Erythroblast (primary cell): Measurements from ENCODE around the gene MUC22.
"Not testable (repeated sequence)": the region's sequence is repeated elsewhere in the genome, so short reads cannot be mapped to it uniquely, and the experiment has no call there.

ENCODE experiments used
- DNase-seq, 2 experiments: peaks; one replicate each; lab custom pipeline; 2025; lab: John Stamatoyannopoulos, UW
- GATA1 ChIP-seq: IDR thresholded peaks from 2 replicates; pipeline ENCODE4 v1.6.1; 2011; ENCODE audit warnings: low read depth, mild to moderate bottlenecking, control low read depth, low read length, moderate library complexity
- POLR2A ChIP-seq: IDR thresholded peaks from 2 replicates; pipeline ENCODE4 v1.6.1; 2011; ENCODE audit warnings: mild to moderate bottlenecking, low read length

The MUC22 gene

DNA sequence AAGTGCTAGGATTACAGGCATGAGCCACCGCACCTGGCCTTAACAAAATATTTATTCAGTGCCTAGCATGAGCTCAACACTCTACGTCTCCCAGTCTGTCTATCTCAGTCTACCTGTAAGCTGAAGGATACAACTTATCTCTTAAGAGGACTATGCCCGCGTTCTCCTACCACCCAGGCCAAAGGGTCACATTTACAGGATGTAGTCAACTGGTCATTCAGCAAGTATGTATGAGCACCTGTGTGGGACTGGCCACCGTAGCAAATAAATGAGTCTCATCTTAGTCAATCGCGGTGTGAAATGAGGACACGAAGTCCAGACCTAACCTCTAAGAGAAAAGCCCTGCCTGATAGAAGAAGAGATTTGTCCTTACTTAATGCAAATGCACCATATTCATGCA lies 49.9 kb downstream of the MUC22 start:
- no peak for TF ChIP-seq POLR2A
- no peak for TF ChIP-seq GATA1
- no peak for DNase-seq

DNA sequence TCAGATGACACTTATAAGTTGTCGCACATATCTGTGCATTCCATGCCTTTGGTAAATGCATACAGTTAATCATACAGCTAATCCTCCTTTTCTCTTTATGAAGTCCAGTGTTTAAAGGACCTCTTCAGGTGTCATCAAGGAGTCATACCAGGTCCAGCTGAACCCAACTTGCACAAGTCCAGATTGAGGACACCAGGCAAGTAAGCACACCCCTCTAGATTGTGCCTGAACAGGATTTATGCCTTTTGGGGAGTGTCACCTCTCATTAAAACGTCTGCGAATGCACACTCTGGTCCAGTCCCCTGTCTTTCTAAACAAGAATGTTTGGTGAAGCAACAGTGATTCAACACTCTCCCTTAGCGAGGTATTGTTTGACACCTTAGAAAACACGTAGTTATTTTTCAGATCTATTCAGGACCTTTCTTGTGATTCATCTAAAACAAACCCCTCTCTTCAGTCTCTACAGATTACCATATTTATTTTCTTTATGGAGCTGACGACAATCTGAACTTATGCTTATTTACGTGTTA lies 53.7 kb downstream of the MUC22 start:
- TF ChIP-seq GATA1: no peak
- no peak for DNase-seq

DNA sequence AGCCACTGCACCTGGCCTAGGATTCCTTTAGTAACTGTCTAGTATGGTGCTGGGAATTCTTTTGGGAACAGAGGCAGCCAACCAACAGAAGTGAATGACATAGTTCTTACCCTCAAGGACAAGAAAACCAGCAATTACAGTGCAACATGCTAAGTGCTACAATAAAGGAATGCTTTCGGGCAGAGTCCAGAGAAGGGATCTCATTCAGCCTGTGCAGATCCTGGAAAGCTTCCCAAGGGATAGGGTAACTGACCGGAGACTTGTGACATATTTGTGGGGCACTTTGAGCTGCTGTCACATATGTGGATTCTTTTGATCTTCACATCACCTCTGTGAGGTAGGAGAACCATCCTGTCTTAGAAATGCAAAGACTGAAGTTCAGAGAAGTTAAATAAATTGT lies 55.3 kb downstream of the MUC22 start:
- no peak for DNase-seq
- no peak for TF ChIP-seq POLR2A
- no peak for TF ChIP-seq GATA1

DNA sequence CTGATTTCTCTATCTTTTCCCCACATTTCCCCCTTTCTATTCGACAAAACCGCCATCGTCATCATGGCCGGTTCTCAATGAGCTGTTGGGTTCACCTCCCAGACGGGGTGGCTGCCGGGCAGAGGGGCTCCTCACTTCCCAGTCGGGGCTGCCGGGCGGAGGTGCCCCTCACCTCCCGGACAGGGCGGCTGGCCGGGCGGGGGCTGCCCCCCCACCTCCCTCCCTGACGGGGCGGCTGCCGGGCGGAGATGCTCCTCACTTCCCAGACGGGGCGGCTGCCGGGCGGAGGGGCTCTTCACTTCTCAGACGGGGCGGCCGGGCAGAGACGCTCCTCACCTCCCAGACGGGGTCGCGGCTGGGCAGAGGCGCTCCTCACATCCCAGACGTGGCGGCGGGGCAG lies 56.8 kb downstream of the MUC22 start:
- not testable (repeated sequence) for DNase-seq

DNA sequence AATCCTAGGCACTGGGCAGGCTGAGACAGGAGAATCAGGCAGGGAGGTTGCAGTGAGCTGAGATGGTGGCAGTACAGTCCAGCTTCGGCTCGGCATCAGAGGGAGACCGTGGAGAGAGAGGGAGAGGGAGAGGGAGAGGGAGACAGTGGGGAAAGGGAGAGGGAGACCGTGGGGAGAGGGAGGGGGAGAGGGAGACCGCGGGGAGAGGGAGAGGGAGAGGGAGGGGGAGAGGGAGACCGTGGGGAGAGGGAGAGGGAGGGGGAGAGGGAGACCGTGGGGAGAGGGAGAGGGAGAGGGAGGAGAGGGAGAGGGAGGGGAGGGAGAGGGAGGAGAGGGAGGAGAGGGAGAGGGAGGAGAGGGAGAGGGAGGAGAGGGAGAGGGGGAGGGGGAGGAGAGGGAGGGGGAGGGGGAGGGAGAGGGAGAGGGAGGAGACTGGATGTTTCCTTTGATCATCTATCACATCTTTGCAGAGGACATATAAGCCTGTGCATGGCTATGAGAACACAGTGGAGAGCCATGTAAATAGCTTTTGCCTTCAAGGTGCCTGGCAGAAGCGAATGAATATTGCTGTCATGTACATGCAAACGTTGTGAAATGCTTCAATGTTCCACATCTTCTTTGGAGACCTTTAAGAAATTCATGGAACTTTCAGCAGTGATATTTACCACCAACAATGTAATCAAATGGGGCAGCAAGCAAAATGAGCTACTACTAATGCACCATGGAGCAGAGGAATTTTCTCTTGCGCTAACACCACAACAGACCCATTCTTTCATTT lies 57.8 kb downstream of the MUC22 start:
- not testable (repeated sequence) for DNase-seq

DNA sequence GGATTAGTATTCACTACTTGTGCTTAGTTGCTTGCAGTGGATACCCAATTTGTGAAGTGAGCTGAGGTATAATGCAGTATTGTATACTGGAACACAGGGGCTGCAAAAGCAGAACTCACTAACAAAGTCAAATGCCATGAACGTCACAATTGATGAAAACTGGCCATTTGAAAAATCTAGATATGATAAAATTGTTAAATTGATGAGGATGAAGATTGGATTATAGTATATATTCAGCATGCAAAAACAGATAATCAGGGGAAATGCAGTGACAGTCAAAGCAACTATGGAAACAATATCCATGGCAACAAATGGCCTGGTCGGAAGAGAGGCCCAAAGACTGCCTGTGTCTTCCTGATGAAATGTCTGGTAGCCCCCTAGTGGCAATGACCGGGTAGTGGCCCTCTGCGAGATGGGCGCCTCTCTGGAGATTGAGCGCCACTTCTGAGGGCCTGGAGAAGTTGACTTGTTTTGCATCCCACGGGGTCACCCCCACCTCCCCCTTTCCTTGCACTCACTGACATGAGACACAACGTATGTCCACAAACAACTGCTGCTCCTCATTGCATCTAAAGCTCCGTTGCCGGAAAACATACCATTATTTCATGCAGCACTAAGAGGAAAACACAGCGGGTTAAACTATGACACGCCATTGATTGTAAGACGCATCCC lies 58.5 kb downstream of the MUC22 start:
- peak; percentile 78 to 79 for DNase-seq
- no peak for TF ChIP-seq POLR2A
- TF ChIP-seq GATA1: no peak

DNA sequence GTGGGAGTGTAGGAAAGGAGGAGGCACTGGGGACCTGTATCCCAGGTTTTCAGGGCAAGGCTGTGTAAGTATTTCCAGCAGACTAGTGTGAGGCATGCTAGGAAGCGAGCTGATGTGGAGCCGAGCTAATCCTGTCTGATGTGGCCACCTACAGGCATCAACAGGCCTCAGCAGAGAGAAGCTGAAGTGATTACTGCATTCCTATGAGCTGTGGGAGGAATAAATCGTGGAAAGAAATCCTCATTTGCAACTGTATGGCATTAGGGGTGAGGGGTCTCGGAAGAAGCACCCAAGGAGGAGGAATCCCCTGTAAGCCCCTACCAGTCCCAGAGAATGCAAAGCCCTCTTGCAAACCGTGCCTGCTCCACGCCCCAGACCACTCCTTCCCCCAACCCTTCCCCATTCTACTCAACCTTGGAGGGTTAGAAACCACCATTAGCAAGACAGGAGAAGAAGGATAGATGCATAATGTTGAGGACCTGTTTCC lies 60.5 kb downstream of the MUC22 start:
- TF ChIP-seq GATA1: no peak
- no peak for TF ChIP-seq POLR2A
- no peak for DNase-seq

DNA sequence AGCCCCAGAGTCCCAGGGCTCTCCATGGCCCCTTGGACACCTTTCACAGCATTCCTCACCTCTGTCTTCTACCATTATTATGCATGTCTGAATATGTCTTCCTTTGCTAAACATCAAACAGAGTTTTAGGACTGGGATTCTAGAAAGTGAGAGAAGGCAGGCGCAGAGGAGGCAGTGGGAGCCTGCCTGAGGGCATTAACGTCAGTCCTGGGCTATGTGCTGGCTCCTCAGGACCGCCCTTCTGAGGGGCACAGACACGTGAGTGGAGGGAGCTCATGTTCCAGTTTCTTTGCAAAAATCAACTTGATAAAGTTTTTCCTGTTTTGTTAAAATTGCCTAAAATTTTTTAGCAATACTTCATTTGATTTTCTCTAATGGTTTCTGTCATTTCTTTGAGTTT lies 64.1 kb downstream of the MUC22 start:
- DNase-seq: no peak
- TF ChIP-seq POLR2A (no peak), GATA1 (no peak)

DNA sequence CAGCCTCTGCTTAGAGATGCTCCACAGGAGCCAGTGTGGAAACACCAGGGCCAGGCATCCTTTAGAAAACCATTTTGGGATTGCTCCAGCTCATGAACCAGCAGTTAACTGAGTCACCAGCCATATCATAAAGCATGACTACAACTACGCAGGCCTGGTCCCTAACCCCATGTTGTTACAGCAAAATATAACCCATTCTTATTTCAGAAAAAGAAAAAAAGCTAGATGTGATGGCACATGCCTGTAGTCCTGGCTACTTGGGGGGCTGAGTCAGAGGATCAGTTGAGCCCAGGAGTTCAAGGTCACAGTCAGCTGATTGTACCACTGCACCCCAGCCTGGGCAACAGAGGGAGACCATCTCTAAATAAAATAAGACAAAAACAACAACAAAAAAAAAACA lies 65.3 kb downstream of the MUC22 start:
- DNase-seq: no peak
- TF ChIP-seq GATA1 (no peak), POLR2A (no peak)

DNA sequence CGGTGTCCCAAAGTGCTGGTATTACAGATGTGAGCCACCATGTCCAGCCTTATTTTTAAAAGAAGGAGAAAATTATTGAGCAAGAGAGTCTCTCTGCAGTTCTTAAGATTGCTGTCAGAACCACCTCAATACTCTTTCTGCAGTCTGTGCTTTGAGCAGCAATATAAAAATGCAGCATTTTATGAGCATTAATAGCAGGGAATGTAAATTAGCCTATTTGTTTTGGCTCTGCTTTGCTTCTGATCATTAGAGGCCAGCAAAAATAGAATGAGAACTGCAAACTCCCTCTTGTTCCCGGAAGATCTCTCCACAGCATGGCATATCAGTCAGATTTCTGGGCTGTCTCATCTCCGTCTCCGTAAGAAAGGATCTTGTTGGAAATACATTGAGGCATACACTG lies 66.3 kb downstream of the MUC22 start:
- TF ChIP-seq POLR2A (no peak), GATA1 (no peak)
- no peak for DNase-seq

DNA sequence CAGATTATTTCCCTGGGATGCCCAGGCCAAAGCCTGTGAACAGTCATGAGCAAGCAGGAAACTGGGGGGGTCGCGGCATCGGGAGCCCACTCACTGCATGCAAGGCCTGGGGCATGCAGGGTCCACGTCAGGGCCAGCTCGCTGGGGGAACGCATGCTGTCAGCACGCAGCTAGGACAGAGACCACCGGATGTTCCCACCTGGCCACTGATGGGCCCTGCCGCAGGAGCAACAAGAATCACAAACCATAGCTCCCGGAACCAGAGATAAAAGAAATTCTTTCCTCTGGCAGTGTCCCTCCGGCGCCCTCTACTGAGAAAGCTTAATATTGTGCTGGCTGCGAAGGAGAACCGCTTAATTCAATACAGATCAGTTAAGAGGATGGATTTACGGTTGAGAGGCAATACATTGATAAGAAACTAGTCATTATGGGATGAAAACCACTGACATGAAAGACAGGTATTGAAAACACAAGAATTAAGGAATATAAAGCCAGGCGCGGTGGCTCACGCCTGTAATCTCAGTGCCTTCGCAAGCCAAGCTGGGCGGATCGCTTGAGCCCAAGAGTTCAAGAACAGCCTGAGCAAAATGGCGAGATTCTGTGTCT lies 69.5 kb downstream of the MUC22 start:
- TF ChIP-seq GATA1 (no peak), POLR2A (no peak)
- peak; percentile 49 to 66 for DNase-seq

DNA sequence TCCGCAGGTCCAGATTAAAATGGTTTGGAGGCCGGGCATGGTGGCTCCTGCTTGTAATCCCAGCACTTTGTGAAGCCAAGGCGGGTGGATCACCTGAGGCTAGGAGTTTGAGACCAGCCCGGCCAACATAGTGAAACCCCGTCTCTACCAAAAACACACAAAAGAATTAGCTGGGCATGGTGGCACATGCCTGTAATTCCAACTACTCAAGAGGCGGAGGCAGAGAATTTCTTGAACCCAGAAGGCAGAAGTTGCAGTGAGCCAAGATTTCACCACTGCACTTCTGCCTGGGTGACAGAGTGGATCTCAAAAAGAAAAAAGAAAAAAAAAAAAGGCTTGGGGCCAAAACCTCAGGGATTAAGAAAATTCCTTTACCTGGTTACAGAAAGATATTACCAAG lies 71.6 kb downstream of the MUC22 start:
- no peak for TF ChIP-seq POLR2A
- TF ChIP-seq GATA1: no peak
- no peak for DNase-seq

DNA sequence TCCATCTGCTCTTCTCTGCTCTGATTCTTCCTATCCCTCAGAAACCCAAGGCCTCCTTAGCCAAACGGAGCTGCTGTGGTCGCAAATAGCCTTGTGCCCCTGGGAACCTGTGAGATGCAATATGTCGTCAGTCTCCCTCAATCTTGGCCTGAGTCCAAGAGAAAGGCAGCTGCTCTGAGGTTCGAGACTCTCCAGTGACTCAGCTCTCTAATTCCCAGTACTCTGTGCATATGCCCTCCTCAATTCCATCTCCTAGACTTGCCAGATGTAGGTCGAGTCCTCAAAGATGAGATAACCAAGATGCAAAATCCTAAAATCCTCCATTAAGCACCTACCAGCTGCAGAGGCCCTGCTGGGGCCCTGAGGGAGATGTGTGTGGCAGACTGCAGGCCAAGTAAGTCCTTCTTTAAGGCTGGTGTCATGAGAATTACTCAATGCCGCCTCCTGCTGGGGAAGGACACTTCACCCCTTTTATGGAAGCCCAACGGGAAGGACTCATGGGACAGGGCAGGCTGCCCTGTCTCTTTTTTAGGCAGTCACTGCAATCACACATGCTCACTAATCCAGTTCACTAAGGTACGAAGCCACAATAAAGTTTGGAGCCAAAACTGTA lies 73.6 kb downstream of the MUC22 start:
- no peak for TF ChIP-seq POLR2A
- no peak for TF ChIP-seq GATA1
- peak; percentile 63 to 74 for DNase-seq
